MM.1S (cell line): ENCODE results near the gene MAGI1.

Experiments used
- DNase-seq: peaks from one replicate; pipeline ENCODE4 v3.0.0-alpha.2; 2015
- H2AFZ ChIP-seq: fragments of 300-600 bp; sonication (generic); 2 replicates; pipeline ENCODE4 v1.6.0; 2016; ENCODE audit warnings: antibody characterized with exemption, low read length
- H3F3A ChIP-seq: fragments of 300-600 bp; sonication (generic); 2 replicates; pipeline ENCODE4 v1.6.1; 2016; ENCODE audit warnings: mild to moderate bottlenecking, antibody characterized with exemption, low read length, moderate library complexity, mixed read lengths; ENCODE audit not compliant: insufficient read depth
- H3K27ac ChIP-seq: fragments of 300-600 bp; sonication (generic); 2 replicates; pipeline ENCODE4 v1.5.1; 2016; ENCODE audit warnings: mild to moderate bottlenecking, low read length
- H3K27me3 ChIP-seq: fragments of 300-600 bp; sonication (generic); replicated peaks from 2 replicates; pipeline ENCODE4 v1.6.0; 2016; ENCODE audit warnings: low read length; ENCODE audit not compliant: insufficient read depth
- H3K36me3 ChIP-seq: fragments of 300-600 bp; sonication (generic); replicated peaks from 2 replicates; pipeline ENCODE4 v1.6.1; 2016; ENCODE audit warnings: mild to moderate bottlenecking, low read length, mixed read lengths; ENCODE audit not compliant: insufficient read depth
- H3K4me1 ChIP-seq: fragments of 300-600 bp; sonication (generic); 2 replicates; pipeline ENCODE4 v1.6.1; 2016; ENCODE audit warnings: low read length, mixed read lengths
- H3K4me2 ChIP-seq: fragments of 300-600 bp; sonication (generic); 2 replicates; pipeline ENCODE4 v1.6.0; 2016; ENCODE audit warnings: low read depth, low read length
- H3K4me3 ChIP-seq: fragments of 300-600 bp; sonication (generic); 2 replicates; pipeline ENCODE4 v1.5.1; 2016; ENCODE audit warnings: low read length, mixed read lengths
- H3K79me2 ChIP-seq: fragments of 300-600 bp; sonication (generic); 2 replicates; pipeline ENCODE4 v1.6.1; 2016; ENCODE audit warnings: mixed run types, low read length, mixed read lengths
- H3K9ac ChIP-seq: fragments of 300-600 bp; sonication (generic); 2 replicates; pipeline ENCODE4 v1.6.1; 2016; ENCODE audit warnings: low read length, mixed read lengths
- H3K9me2 ChIP-seq: fragments of 300-600 bp; sonication (generic); replicated peaks from 2 replicates; pipeline ENCODE4 v1.6.1; 2016; ENCODE audit warnings: mild to moderate bottlenecking, low read length, mixed read lengths; ENCODE audit not compliant: insufficient read depth
- H3K9me3 ChIP-seq: fragments of 300-600 bp; sonication (generic); replicated peaks from 2 replicates; pipeline ENCODE4 v1.6.1; 2016; ENCODE audit warnings: mild to moderate bottlenecking, low read length, mixed read lengths; ENCODE audit not compliant: insufficient read depth
- H4K20me1 ChIP-seq: fragments of 300-600 bp; sonication (generic); 2 replicates; pipeline ENCODE4 v1.6.1; 2016; ENCODE audit warnings: mild to moderate bottlenecking, low read length, moderate library complexity, mixed read lengths; ENCODE audit not compliant: insufficient read depth
- CTCF ChIP-seq: fragments of 300-600 bp; sonication (generic); IDR thresholded peaks from 2 replicates; pipeline ENCODE4 v1.5.1; 2016; ENCODE audit warnings: antibody characterized with exemption, low read length, mixed read lengths
- EZH2 ChIP-seq: fragments of 300-600 bp; sonication (generic); optimal IDR thresholded peaks from 2 replicates; pipeline ENCODE3; 2017; ENCODE audit warnings: low read depth, mild to moderate bottlenecking, antibody characterized with exemption, low read length, mixed read lengths
- EZH2phosphoT487 ChIP-seq: fragments of 300-600 bp; sonication (generic); IDR thresholded peaks from 2 replicates; pipeline ENCODE4 v1.6.1; 2018; ENCODE audit warnings: antibody characterized with exemption, low read length

The MAGI1 gene

DNA sequence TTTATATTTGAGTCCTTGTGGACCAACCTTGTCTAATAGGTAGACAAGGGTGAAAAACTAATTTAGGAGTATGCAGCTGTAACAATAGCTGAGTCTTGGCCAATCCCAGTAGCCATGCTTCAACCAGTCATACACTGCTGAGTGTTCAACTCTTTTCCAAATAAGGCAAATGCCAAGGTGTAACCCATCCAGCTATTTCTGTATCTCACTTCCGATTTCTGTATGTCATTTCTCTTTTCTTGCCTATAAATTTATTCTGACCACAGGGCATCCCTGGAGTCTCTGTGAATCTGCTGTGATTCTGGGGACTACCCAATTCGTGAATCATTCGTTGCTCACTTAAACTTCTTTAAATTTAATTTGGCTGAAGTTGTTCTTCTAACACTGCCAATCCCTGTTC is 93.2 kb downstream of the MAGI1 start:
- no peaks in the 10 kb centered on the region for H3K79me2 ChIP-seq
- H3K36me3 ChIP-seq, result no peaks in the 10 kb centered on the region
- H3K4me1 ChIP-seq, result no peaks in the 10 kb centered on the region
- no peaks in the 10 kb centered on the region for H3K9me2 ChIP-seq
- no peaks in the 10 kb centered on the region for H4K20me1 ChIP-seq
- no peaks in the 10 kb centered on the region for H3K27me3 ChIP-seq
- H3F3A ChIP-seq, result no peaks in the 10 kb centered on the region
- no peak overlapping the region for H3K9ac ChIP-seq
- no peak for DNase-seq
- no peak overlapping the region for H2AFZ ChIP-seq
- H3K4me3 ChIP-seq, result no peak overlapping the region
- H3K4me2 ChIP-seq, result no peak overlapping the region
- no peak for TF ChIP-seq EZH2phosphoT487
- no peak for TF ChIP-seq CTCF
- no peak for TF ChIP-seq EZH2
- H3K9me3 ChIP-seq, result no peaks in the 10 kb centered on the region
- no peak overlapping the region for H3K27ac ChIP-seq

GRCh38 chr3:65944252-65944651 is 94.5 kb downstream of the MAGI1 start:
- TF ChIP-seq EZH2, result no peak
- no peak for TF ChIP-seq EZH2phosphoT487
- no peak for TF ChIP-seq CTCF
- H3K4me1 ChIP-seq, result no peaks in the 10 kb centered on the region
- H3K9ac ChIP-seq, result no peak overlapping the region
- H3K4me2 ChIP-seq, result no peak overlapping the region
- no peak overlapping the region for H2AFZ ChIP-seq
- no peak overlapping the region for H3K4me3 ChIP-seq
- H3K27ac ChIP-seq, result no peak overlapping the region
- no peaks in the 10 kb centered on the region for H3K79me2 ChIP-seq
- DNase-seq, result no peak
- no peaks in the 10 kb centered on the region for H3K9me2 ChIP-seq
- H3K9me3 ChIP-seq, result no peaks in the 10 kb centered on the region
- no peaks in the 10 kb centered on the region for H3K36me3 ChIP-seq
- H3F3A ChIP-seq, result no peaks in the 10 kb centered on the region
- H4K20me1 ChIP-seq, result no peaks in the 10 kb centered on the region
- H3K27me3 ChIP-seq, result no peaks in the 10 kb centered on the region

DNA sequence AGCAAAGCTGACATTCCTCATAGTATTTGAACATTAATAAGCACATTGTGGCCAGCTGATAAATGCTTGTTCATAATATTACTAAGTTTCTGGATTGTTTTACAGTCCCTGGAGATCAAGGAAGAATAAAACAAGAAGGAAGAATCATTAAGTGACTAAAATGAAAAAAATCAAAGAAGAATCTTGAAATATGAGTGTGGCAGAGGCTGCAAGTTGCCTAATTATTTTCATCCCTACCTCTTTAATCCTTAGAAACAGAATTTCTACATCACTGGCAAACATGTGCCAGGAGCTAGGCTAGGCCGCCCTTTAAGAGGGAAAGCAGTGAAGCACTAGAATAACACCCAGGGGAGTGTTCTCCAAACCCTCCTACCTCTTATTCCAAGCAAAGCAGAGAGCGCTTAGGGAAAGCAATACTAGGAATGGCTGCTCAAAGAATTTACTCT is 98.9 kb downstream of the MAGI1 start:
- no peaks in the 10 kb centered on the region for H3K36me3 ChIP-seq
- H3K9me3 ChIP-seq, result no peaks in the 10 kb centered on the region
- H3K79me2 ChIP-seq, result no peaks in the 10 kb centered on the region
- no peaks in the 10 kb centered on the region for H3K9me2 ChIP-seq
- TF ChIP-seq EZH2 (no peak), EZH2phosphoT487 (no peak), CTCF (no peak)
- H3K27me3 ChIP-seq, result no peaks in the 10 kb centered on the region
- H3K27ac ChIP-seq, result no peak overlapping the region
- no peak overlapping the region for H3K9ac ChIP-seq
- no peak for DNase-seq
- H3F3A ChIP-seq, result no peaks in the 10 kb centered on the region
- no peak overlapping the region for H2AFZ ChIP-seq
- H3K4me2 ChIP-seq, result no peak overlapping the region
- no peaks in the 10 kb centered on the region for H3K4me1 ChIP-seq
- H4K20me1 ChIP-seq, result no peaks in the 10 kb centered on the region
- H3K4me3 ChIP-seq, result no peak overlapping the region
